ENCODE data around the gene THBS2.

- TF ChIP-seq, protein P1, sequence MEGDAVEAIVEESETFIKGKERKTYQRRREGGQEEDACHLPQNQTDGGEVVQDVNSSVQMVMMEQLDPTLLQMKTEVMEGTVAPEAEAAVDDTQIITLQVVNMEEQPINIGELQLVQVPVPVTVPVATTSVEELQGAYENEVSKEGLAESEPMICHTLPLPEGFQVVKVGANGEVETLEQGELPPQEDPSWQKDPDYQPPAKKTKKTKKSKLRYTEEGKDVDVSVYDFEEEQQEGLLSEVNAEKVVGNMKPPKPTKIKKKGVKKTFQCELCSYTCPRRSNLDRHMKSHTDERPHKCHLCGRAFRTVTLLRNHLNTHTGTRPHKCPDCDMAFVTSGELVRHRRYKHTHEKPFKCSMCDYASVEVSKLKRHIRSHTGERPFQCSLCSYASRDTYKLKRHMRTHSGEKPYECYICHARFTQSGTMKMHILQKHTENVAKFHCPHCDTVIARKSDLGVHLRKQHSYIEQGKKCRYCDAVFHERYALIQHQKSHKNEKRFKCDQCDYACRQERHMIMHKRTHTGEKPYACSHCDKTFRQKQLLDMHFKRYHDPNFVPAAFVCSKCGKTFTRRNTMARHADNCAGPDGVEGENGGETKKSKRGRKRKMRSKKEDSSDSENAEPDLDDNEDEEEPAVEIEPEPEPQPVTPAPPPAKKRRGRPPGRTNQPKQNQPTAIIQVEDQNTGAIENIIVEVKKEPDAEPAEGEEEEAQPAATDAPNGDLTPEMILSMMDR (IDR thresholded peaks at IDR 0.05; ENCODE audit: low read length), result no peak
- no peak for TF ChIP-seq EZH2 (IDR thresholded peaks at IDR 0.05; ENCODE audit: borderline replicate concordance, low read length)
Observed at GRCh38 chr6:169300916-169301315, 47.3 kb upstream of the THBS2 start.

All from OCI-LY1 (cell line).